GM23338 (cell line): ENCODE results near the gene LRRC10B. TPM values are rescaled to one million over a fixed set of nuclear protein-coding genes. Genes with fewer than 3 reads are reported as not detected.

Source experiments
- ATAC-seq: fragments of 200-7000 bp; cut with Tn5 transposase; 3 replicates; pipeline ENCODE4 v1.9.1; 2020
- DNase-seq: peaks from one replicate; pipeline ENCODE4 v3.0.0-alpha.2; 2015; ENCODE audit warnings: low spot score
- H2AFZ ChIP-seq: fragments of 200-600 bp; sonication (generic); 2 replicates; pipeline ENCODE4 v1.8.0; 2016; ENCODE audit warnings: antibody characterized with exemption, mild to moderate bottlenecking, moderate library complexity
- H3F3A ChIP-seq: fragments of 200-600 bp; sonication (generic); replicated peaks from 2 replicates; pipeline ENCODE4 v1.8.0; 2017; ENCODE audit warnings: antibody characterized with exemption, mixed run types, low read depth
- H3K27ac ChIP-seq: fragments of 200-600 bp; sonication (generic); 2 replicates; pipeline ENCODE4 v1.6.1; 2016; ENCODE audit warnings: low read depth
- H3K27me3 ChIP-seq: fragments of 200-600 bp; sonication (generic); 2 replicates; pipeline ENCODE4 v1.8.0; 2016; ENCODE audit warnings: mild to moderate bottlenecking, mixed run types, moderate library complexity; ENCODE audit not compliant: insufficient read depth
- H3K36me3 ChIP-seq: fragments of 200-600 bp; sonication (generic); 2 replicates; pipeline ENCODE4 v1.8.0; 2016; ENCODE audit warnings: mild to moderate bottlenecking; ENCODE audit not compliant: insufficient read depth
- H3K4me1 ChIP-seq: fragments of 200-600 bp; sonication (generic); 2 replicates; pipeline ENCODE4 v1.8.0; 2016; ENCODE audit warnings: mild to moderate bottlenecking, moderate library complexity; ENCODE audit not compliant: insufficient read depth
- H3K4me2 ChIP-seq: fragments of 200-600 bp; sonication (generic); 2 replicates; pipeline ENCODE4 v1.7.1; 2017; ENCODE audit warnings: mixed run types
- H3K4me3 ChIP-seq: fragments of 200-600 bp; sonication (generic); 2 replicates; pipeline ENCODE4 v1.6.1; 2016; ENCODE audit warnings: mixed run types
- H3K79me2 ChIP-seq: fragments of 200-600 bp; sonication (generic); replicated peaks from 2 replicates; pipeline ENCODE4 v1.8.0; 2017; ENCODE audit warnings: mild to moderate bottlenecking; ENCODE audit not compliant: insufficient read depth
- H3K9me2 ChIP-seq: fragments of 200-600 bp; sonication (generic); 2 replicates; pipeline ENCODE4 v1.8.0; 2017; ENCODE audit not compliant: insufficient read depth
- H4K20me1 ChIP-seq: fragments of 200-600 bp; sonication (generic); replicated peaks from 2 replicates; pipeline ENCODE4 v1.8.0; 2017; ENCODE audit warnings: mild to moderate bottlenecking; ENCODE audit not compliant: insufficient read depth
- H3K27ac Mint-ChIP-seq: 2 replicates; pipeline ENCODE4 v1.8.0; 2020; ENCODE audit warnings: inconsistent platforms, mild to moderate bottlenecking, moderate library complexity, mixed read lengths
- H3K27me3 Mint-ChIP-seq: 3 replicates; pipeline ENCODE4 v1.8.0; 2022; ENCODE audit warnings: low read depth, mild to moderate bottlenecking, moderate library complexity, mixed read lengths, inconsistent platforms; ENCODE audit not compliant: insufficient read depth, poor library complexity
- H3K36me3 Mint-ChIP-seq: 3 replicates; pipeline ENCODE4 v1.8.0; 2021; ENCODE audit warnings: low read depth, mild to moderate bottlenecking, inconsistent platforms, moderate library complexity, mixed read lengths
- H3K4me1 Mint-ChIP-seq: 3 replicates; pipeline ENCODE4 v1.8.0; 2020; ENCODE audit warnings: mild to moderate bottlenecking, inconsistent platforms, mixed read lengths
- H3K4me3 Mint-ChIP-seq: 3 replicates; pipeline ENCODE4 v1.8.0; 2021; ENCODE audit warnings: moderate library complexity, mild to moderate bottlenecking, inconsistent platforms, mixed read lengths
- H3K9me3 Mint-ChIP-seq: 3 replicates; pipeline ENCODE4 v1.8.0; 2020; ENCODE audit warnings: moderate library complexity, mild to moderate bottlenecking, inconsistent platforms, mixed read lengths
- CTCF ChIP-seq, 2 experiments: fragments of 200-600 bp in 1 of 2; sonication (generic) in 1 of 2; conservative IDR thresholded peaks; 2 replicates each; pipeline versions ENCODE4 v1.5.1 to v1.6.1; 2016 to 2017; ENCODE audit warnings: antibody characterized with exemption in 2 of 2, low read depth in 2 of 2, mild to moderate bottlenecking in 2 of 2, moderate library complexity in 1 of 2
- EZH2 ChIP-seq: fragments of 200-600 bp; sonication (generic); IDR thresholded peaks from one replicate; pipeline ENCODE4 v1.8.0; 2017; ENCODE audit warnings: antibody characterized with exemption, mild to moderate bottlenecking, low read depth; ENCODE audit not compliant: unreplicated experiment
- EZH2phosphoT487 ChIP-seq: fragments of 200-600 bp; sonication (generic); IDR thresholded peaks from one replicate; pipeline ENCODE4 v1.8.1; 2018; ENCODE audit warnings: antibody characterized with exemption; ENCODE audit not compliant: unreplicated experiment
- JUNB ChIP-seq: IDR thresholded peaks from one replicate; pipeline ENCODE4 v1.6.1; 2016; ENCODE audit warnings: antibody characterized with exemption; ENCODE audit not compliant: unreplicated experiment
- NANOG ChIP-seq: IDR thresholded peaks from 2 replicates; pipeline ENCODE4 v1.6.1; 2016; ENCODE audit warnings: antibody characterized with exemption, borderline replicate concordance
- POLR2AphosphoS5 ChIP-seq: IDR thresholded peaks from 2 replicates; pipeline ENCODE4 v1.6.1; 2016; ENCODE audit warnings: antibody characterized with exemption, low read depth
- STAT1 ChIP-seq: IDR thresholded peaks from one replicate; pipeline ENCODE4 v1.6.1; 2016; ENCODE audit warnings: antibody characterized with exemption; ENCODE audit not compliant: unreplicated experiment
- ZNF114 ChIP-seq: fragments of 250-450 bp; sonication (Bioruptor Pico); IDR thresholded peaks from 2 replicates; pipeline ENCODE4 v1.5.0; 2020; ENCODE audit warnings: mild to moderate bottlenecking, moderate library complexity
- ZNF331 ChIP-seq: fragments of 250-450 bp; sonication (Bioruptor Pico); IDR thresholded peaks from 2 replicates; pipeline ENCODE4 v1.5.0; 2020; ENCODE audit warnings: low read depth, mild to moderate bottlenecking, moderate library complexity
- polyA plus RNA-seq: library from polyadenylated mRNA; unstranded; fragments of >200 nt; fragmentation: Nextera tagmentation; extraction: Ambion mirVana; gene quantifications from 2 replicates; pipeline ENCODE4 v1.2.1, GENCODE V29; 2016
- total RNA-seq: library from RNA; depleted of rRNA; stranded (reverse); fragments of >200 nt; shearing (Covaris generic); gene quantifications from 2 replicates; pipeline ENCODE4 v1.2.3, GENCODE V29; 2014
- TF ChIP-seq, protein P1 (sequence below): IDR thresholded peaks from 2 replicates; pipeline ENCODE4 v1.6.1; 2016; ENCODE audit warnings: antibody characterized with exemption

LRRC10B gene
- total and polyA plus RNA-seq, 2 experiments from 2014 or later = 0.47 to 1.6 TPM

- Histone ChIP-seq H3K79me2 (no peaks in the 10 kb centered on the region), H3K36me3 (no peaks in the 10 kb centered on the region), H3K4me3 (no peak overlapping the region), H2AFZ (no peak overlapping the region), H3F3A (0 out of 2 replicates have a peak, but pooled peaks cover 2% of the 10 kb centered on the region), H3K4me2 (no peak overlapping the region), H3K4me1 (peaks cover 1% of the 10 kb centered on the region; the same call in 1 of the 2 replicates), H3K27ac (no peak overlapping the region), H3K9me2 (no peaks in the 10 kb centered on the region), H4K20me1 (peaks cover 3% of the 10 kb centered on the region; the same call in 1 of the 2 replicates), H3K27me3 (no peaks in the 10 kb centered on the region)
- ATAC-seq = no peak
- H3K9me3 Mint-ChIP-seq = no peaks in the 10 kb centered on the region
- no peak overlapping the region for H3K27ac Mint-ChIP-seq
- H3K4me3 Mint-ChIP-seq = no peak overlapping the region
- TF ChIP-seq, protein P1, sequence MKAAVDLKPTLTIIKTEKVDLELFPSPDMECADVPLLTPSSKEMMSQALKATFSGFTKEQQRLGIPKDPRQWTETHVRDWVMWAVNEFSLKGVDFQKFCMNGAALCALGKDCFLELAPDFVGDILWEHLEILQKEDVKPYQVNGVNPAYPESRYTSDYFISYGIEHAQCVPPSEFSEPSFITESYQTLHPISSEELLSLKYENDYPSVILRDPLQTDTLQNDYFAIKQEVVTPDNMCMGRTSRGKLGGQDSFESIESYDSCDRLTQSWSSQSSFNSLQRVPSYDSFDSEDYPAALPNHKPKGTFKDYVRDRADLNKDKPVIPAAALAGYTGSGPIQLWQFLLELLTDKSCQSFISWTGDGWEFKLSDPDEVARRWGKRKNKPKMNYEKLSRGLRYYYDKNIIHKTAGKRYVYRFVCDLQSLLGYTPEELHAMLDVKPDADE = no peak
- TF ChIP-seq NANOG (no peak), JUNB (no peak), EZH2 (no peak), CTCF (conservative IDR thresholded peaks at IDR 0.05; ENCODE audit: low read depth in 2 of 2) (no peak), ZNF331 (CRISPR knock-in tag) (no peak)
- no peak for DNase-seq
- peaks cover 4% of the 10 kb centered on the region for H3K27me3 Mint-ChIP-seq
- peaks cover 2% of the 10 kb centered on the region; the same call in 1 of the 3 replicates for H3K4me1 Mint-ChIP-seq
- H3K36me3 Mint-ChIP-seq = peaks cover 4% of the 10 kb centered on the region; the same call in 2 of the 3 replicates
These were observed 35.7 kb upstream of the LRRC10B start for GRCh38 chr11:61472868-61473267.

DNA sequence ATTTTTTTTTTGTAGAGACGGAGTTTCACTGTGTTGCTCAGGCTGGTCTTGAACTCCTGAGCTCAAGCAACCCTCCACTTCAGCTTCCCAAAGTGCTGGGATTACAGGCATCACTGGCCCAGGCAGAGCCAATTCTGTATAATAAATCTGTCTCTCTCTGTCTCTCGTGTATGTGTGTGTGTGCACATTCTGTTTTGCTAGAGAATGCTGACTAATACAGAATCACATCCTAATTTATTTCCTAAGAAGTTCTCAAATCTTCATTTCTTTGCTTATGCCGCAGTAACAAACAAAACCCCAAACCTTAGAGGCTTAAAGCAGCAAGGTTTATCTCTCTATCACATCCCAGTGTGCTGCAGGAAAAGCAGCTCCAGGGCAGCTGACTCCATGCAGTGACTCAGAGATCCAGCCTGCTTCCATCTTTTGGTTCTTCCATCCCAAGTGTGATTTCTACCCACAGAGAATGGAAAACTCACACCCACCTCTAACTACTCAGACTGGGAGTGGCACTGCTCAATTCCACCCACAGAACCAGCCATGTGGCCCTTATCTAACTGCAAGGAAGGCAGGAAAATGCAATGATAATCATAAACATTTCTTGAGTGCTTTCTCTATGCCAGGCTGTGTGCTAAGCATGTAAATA, 35.1 kb upstream of the LRRC10B start:
- H3K79me2 ChIP-seq = no peaks in the 10 kb centered on the region
- Mint-ChIP-seq H3K9me3 (no peaks in the 10 kb centered on the region), H3K4me3 (no peak overlapping the region), H3K27ac (no peak overlapping the region), H3K4me1 (peaks cover 5% of the 10 kb centered on the region; the same call in 2 of the 3 replicates), H3K27me3 (peaks cover 4% of the 10 kb centered on the region), H3K36me3 (peaks cover 4% of the 10 kb centered on the region; the same call in 2 of the 3 replicates)
- H3F3A ChIP-seq = 0 out of 2 replicates have a peak, but pooled peaks cover 6% of the 10 kb centered on the region
- no peaks in the 10 kb centered on the region for H3K36me3 ChIP-seq
- ATAC-seq (no peak), DNase-seq (no peak)
- no peak overlapping the region for H3K4me3 ChIP-seq
- no peaks in the 10 kb centered on the region for H3K27me3 ChIP-seq
- no peak overlapping the region for H3K27ac ChIP-seq
- no peak overlapping the region for H3K4me2 ChIP-seq
- no peak overlapping the region for H2AFZ ChIP-seq
- no peaks in the 10 kb centered on the region for H4K20me1 ChIP-seq
- peaks cover 3% of the 10 kb centered on the region; the same call in 1 of the 2 replicates for H3K4me1 ChIP-seq
- H3K9me2 ChIP-seq = no peaks in the 10 kb centered on the region
- no peak for TF ChIP-seq ZNF114
- no peak for TF ChIP-seq STAT1
- TF ChIP-seq EZH2 = no peak
- no peak for TF ChIP-seq POLR2AphosphoS5
- TF ChIP-seq EZH2phosphoT487 = no peak
- TF ChIP-seq, protein P1 = no peak
- no peak for TF ChIP-seq CTCF (conservative IDR thresholded peaks at IDR 0.05; ENCODE audit: low read depth in 2 of 2)
